ENCODE results near the gene RAD9A. TPM values are rescaled to one million over a fixed set of nuclear protein-coding genes. Genes with fewer than 3 reads are reported as not detected.

The RAD9A gene
- total RNA-seq, 1 donor from 2014 or later, result 11.1 TPM

GRCh38 chr11:67429722-67430121, 37.9 kb downstream of the RAD9A start:
- Mint-ChIP-seq H3K4me1 (ENCODE audit: low read depth) (peaks cover 17% of the 10 kb centered on the region), H3K27ac (ENCODE audit: unreplicated experiment) (no peak overlapping the region), H3K4me3 (ENCODE audit: unreplicated experiment) (peak overlapping the region; percentile 90), H3K9me3 (ENCODE audit: low read depth) (no peaks in the 10 kb centered on the region), H3K27me3 (ENCODE audit: low read depth) (no peaks in the 10 kb centered on the region), H3K36me3 (ENCODE audit: low read depth) (peaks cover 2% of the 10 kb centered on the region)
- DNase-seq (ENCODE audit: low spot score), result no peak
- TF ChIP-seq CTCF (IDR thresholded peaks at IDR 0.05), result no peak

GRCh38 chr11:67431346-67432249, 39.8 kb downstream of the RAD9A start:
- H3K4me3 Mint-ChIP-seq (ENCODE audit: unreplicated experiment), result no peak overlapping the region
- no peak for DNase-seq (ENCODE audit: low spot score)
- H3K4me1 Mint-ChIP-seq (ENCODE audit: low read depth), result peaks cover 20% of the 10 kb centered on the region
- no peak overlapping the region for H3K27ac Mint-ChIP-seq (ENCODE audit: unreplicated experiment)
- H3K36me3 Mint-ChIP-seq (ENCODE audit: low read depth), result peaks cover 2% of the 10 kb centered on the region
- H3K9me3 Mint-ChIP-seq (ENCODE audit: low read depth), result no peaks in the 10 kb centered on the region
- no peaks in the 10 kb centered on the region for H3K27me3 Mint-ChIP-seq (ENCODE audit: low read depth)
- no peak for TF ChIP-seq CTCF (IDR thresholded peaks at IDR 0.05)

DNA sequence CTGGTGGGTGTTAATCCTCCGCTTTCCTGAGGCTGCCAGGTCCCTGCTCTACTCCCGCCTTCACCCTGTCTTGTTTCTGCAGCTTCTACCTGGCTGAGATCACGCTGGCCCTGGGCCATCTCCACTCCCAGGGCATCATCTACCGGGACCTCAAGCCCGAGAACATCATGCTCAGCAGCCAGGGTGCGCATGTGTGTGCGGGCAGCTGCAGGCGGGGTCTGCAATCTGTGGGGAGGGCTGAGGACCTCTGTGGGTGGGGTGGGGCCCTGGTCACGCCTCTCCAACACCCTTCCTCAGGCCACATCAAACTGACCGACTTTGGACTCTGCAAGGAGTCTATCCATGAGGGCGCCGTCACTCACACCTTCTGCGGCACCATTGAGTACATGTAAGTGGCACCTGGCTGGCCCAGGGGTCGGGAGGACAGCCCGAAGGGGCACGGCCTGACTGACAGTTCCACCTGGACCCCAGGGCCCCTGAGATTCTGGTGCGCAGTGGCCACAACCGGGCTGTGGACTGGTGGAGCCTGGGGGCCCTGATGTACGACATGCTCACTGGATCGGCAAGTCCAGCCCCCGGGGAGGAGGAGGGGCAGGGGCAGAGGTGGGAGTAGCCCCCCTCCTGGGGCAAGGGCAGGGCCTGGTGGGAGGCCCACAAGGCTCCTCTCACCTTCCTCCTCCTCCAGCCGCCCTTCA, 41.0 kb downstream of the RAD9A start:
- Mint-ChIP-seq H3K27ac (ENCODE audit: unreplicated experiment) (no peak overlapping the region), H3K27me3 (ENCODE audit: low read depth) (no peaks in the 10 kb centered on the region), H3K36me3 (ENCODE audit: low read depth) (peaks cover 2% of the 10 kb centered on the region), H3K4me1 (ENCODE audit: low read depth) (peaks cover 18% of the 10 kb centered on the region), H3K9me3 (ENCODE audit: low read depth) (no peaks in the 10 kb centered on the region), H3K4me3 (ENCODE audit: unreplicated experiment) (no peak overlapping the region)
- DNase-seq (ENCODE audit: low spot score), result no peak
- no peak for TF ChIP-seq CTCF (IDR thresholded peaks at IDR 0.05)

- H3K4me1 Mint-ChIP-seq (ENCODE audit: low read depth), result peaks cover 12% of the 10 kb centered on the region
- TF ChIP-seq CTCF (IDR thresholded peaks at IDR 0.05), result no peak
- no peak overlapping the region for H3K27ac Mint-ChIP-seq (ENCODE audit: unreplicated experiment)
- no peaks in the 10 kb centered on the region for H3K27me3 Mint-ChIP-seq (ENCODE audit: low read depth)
- DNase-seq (ENCODE audit: low spot score), result no peak
- H3K4me3 Mint-ChIP-seq (ENCODE audit: unreplicated experiment), result no peak overlapping the region
- peaks cover 2% of the 10 kb centered on the region for H3K36me3 Mint-ChIP-seq (ENCODE audit: low read depth)
- H3K9me3 Mint-ChIP-seq (ENCODE audit: low read depth), result no peaks in the 10 kb centered on the region
Measured at GRCh38 chr11:67433536-67434394, 42.0 kb downstream of the RAD9A start.
